NCI-H2171 (cell line): ENCODE measurements around the gene PSMB9.

Experiments
- DNase-seq: peaks from one replicate; lab custom pipeline; 2025; lab: John Stamatoyannopoulos, UW

PSMB9 gene

GRCh38 chr6:32906539-32906938 is 52.5 kb downstream of the PSMB9 start:
- no peak for DNase-seq

DNA sequence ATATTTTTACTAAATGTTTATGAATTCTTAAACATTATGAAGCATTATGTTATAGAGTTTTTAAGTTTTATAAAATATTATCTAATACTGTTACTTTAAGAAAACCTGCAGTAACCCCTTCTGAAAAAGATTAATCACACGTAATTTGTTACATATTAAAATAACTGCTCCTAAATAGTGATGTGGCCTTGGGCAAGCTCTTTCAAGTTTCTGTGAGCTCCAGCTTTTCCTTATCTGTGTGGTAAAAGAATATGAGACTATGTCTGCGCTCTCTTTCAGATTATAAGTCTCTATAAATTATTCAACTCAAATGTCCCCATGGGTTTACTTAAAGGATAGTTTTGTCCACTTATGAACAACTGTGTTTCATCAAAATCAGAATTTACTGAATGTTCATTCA is 54.9 kb downstream of the PSMB9 start:
- no peak for DNase-seq
